A549 (cell line): ENCODE results near the gene KIF5C.

Experiments used
- EHMT2 ChIP-seq: fragments of 200-600 bp; sonication (generic); IDR thresholded peaks from 2 replicates; pipeline ENCODE4 v1.6.1; 2016; ENCODE audit warnings: antibody characterized with exemption, low read depth, mild to moderate bottlenecking, moderate library complexity
- FOSL2 ChIP-seq, 2 experiments: fragments of 450-650 bp in 1 of 2; fragments of >200 bp in 1 of 2; sonication (Bioruptor Twin) in 1 of 2; formaldehyde crosslinking; IDR thresholded peaks; 2 replicates each; pipeline versions ENCODE4 v1.5.0 to v1.6.1; 2016 to 2020; ENCODE audit warnings: mild to moderate bottlenecking in 1 of 2, moderate library complexity in 1 of 2
- MAZ ChIP-seq: fragments of 150-350 bp; IDR thresholded peaks from 2 replicates; pipeline ENCODE4 v1.6.1; 2014; ENCODE audit warnings: antibody characterized with exemption, low read depth, low read length, borderline replicate concordance
- MYC ChIP-seq: IDR thresholded peaks from 2 replicates; pipeline ENCODE4 v1.6.1; 2012; ENCODE audit warnings: mild to moderate bottlenecking, inconsistent platforms, low read length, improper control_type of control experiment, borderline replicate concordance
- NFE2L2 ChIP-seq: fragments of 150-350 bp; conservative IDR thresholded peaks from 2 replicates; pipeline ENCODE4 v1.6.1; 2014; ENCODE audit warnings: low read length
- NR3C1 ChIP-seq: fragments of >200 bp; sonication (Bioruptor Twin); formaldehyde crosslinking; IDR thresholded peaks from 3 replicates; pipeline ENCODE4 v1.6.1; 2017
- POLR2A ChIP-seq: IDR thresholded peaks from 2 replicates; pipeline ENCODE4 v1.6.1; 2012; ENCODE audit warnings: mild to moderate bottlenecking, low read length
- RAD21 ChIP-seq, 2 experiments: fragments of >200 bp in 1 of 2; sonication (Bioruptor Twin) in 1 of 2; formaldehyde crosslinking in 1 of 2; IDR thresholded peaks in 1 of 2; conservative IDR thresholded peaks in 1 of 2; 2 replicates in 1 of 2; 3 replicates in 1 of 2; pipeline ENCODE4 v1.6.1; 2012 to 2018; ENCODE audit warnings: inconsistent platforms in 1 of 2
- RFX5 ChIP-seq: fragments of 450-650 bp; IDR thresholded peaks from 2 replicates; pipeline ENCODE4 v1.7.1; 2014; ENCODE audit warnings: antibody characterized with exemption, mild to moderate bottlenecking, moderate library complexity
- TF ChIP-seq, protein P1 (sequence below): fragments of 250-450 bp; sonication (Bioruptor Pico); IDR thresholded peaks from 2 replicates; pipeline ENCODE4 v1.5.0; 2021; ENCODE audit warnings: mild to moderate bottlenecking, moderate library complexity, borderline replicate concordance
- TF ChIP-seq, protein P2 (sequence below): fragments of 200-600 bp; sonication (generic); IDR thresholded peaks from 2 replicates; pipeline ENCODE4 v1.6.1; 2016; ENCODE audit warnings: antibody characterized with exemption, mild to moderate bottlenecking, moderate library complexity
- TF ChIP-seq, protein P3 (sequence below): fragments of >200 bp; sonication (Bioruptor Twin); formaldehyde crosslinking; IDR thresholded peaks from 3 replicates; pipeline ENCODE4 v1.5.1; 2016

DNA sequence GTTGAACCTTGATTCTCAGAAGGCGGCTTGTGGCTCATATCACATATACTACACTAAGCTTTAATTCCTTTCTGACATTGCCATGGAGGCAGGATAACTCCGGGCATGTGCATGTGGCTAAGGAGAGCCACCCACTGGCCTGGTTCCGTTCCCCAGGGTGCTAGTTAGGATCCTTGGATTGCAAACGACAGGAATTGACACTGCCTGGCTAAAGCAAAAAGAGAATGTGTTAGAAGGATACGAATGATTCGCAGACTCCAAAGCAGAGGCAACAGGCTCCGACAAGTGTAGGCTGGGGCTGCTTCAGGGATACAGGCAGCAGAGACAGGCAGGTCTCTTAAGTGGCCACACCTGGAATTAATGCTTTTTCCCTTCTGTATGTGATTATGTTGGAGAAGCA, 92.0 kb downstream of the KIF5C start:
- TF ChIP-seq, protein P1, sequence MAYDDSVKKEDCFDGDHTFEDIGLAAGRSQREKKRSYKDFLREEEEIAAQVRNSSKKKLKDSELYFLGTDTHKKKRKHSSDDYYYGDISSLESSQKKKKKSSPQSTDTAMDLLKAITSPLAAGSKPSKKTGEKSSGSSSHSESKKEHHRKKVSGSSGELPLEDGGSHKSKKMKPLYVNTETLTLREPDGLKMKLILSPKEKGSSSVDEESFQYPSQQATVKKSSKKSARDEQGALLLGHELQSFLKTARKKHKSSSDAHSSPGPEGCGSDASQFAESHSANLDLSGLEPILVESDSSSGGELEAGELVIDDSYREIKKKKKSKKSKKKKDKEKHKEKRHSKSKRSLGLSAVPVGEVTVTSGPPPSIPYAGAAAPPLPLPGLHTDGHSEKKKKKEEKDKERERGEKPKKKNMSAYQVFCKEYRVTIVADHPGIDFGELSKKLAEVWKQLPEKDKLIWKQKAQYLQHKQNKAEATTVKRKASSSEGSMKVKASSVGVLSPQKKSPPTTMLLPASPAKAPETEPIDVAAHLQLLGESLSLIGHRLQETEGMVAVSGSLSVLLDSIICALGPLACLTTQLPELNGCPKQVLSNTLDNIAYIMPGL (CRISPR knock-in tag): no peak
- TF ChIP-seq FOSL2 (IDR thresholded peaks at IDR 0.05) (no peak), FOSL2 (CRISPR knock-in tag; IDR thresholded peaks at IDR 0.05) (no peak), MYC (no peak), RAD21 (conservative IDR thresholded peaks at IDR 0.05 in 1 of 2, IDR thresholded peaks at IDR 0.05 in 1 of 2) (no peak), POLR2A (no peak), MAZ (no peak), NFE2L2 (no peak), RFX5 (no peak), NR3C1 (no peak), EHMT2 (no peak)
- TF ChIP-seq, protein P2, sequence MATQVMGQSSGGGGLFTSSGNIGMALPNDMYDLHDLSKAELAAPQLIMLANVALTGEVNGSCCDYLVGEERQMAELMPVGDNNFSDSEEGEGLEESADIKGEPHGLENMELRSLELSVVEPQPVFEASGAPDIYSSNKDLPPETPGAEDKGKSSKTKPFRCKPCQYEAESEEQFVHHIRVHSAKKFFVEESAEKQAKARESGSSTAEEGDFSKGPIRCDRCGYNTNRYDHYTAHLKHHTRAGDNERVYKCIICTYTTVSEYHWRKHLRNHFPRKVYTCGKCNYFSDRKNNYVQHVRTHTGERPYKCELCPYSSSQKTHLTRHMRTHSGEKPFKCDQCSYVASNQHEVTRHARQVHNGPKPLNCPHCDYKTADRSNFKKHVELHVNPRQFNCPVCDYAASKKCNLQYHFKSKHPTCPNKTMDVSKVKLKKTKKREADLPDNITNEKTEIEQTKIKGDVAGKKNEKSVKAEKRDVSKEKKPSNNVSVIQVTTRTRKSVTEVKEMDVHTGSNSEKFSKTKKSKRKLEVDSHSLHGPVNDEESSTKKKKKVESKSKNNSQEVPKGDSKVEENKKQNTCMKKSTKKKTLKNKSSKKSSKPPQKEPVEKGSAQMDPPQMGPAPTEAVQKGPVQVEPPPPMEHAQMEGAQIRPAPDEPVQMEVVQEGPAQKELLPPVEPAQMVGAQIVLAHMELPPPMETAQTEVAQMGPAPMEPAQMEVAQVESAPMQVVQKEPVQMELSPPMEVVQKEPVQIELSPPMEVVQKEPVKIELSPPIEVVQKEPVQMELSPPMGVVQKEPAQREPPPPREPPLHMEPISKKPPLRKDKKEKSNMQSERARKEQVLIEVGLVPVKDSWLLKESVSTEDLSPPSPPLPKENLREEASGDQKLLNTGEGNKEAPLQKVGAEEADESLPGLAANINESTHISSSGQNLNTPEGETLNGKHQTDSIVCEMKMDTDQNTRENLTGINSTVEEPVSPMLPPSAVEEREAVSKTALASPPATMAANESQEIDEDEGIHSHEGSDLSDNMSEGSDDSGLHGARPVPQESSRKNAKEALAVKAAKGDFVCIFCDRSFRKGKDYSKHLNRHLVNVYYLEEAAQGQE: no peak
- TF ChIP-seq, protein P3, sequence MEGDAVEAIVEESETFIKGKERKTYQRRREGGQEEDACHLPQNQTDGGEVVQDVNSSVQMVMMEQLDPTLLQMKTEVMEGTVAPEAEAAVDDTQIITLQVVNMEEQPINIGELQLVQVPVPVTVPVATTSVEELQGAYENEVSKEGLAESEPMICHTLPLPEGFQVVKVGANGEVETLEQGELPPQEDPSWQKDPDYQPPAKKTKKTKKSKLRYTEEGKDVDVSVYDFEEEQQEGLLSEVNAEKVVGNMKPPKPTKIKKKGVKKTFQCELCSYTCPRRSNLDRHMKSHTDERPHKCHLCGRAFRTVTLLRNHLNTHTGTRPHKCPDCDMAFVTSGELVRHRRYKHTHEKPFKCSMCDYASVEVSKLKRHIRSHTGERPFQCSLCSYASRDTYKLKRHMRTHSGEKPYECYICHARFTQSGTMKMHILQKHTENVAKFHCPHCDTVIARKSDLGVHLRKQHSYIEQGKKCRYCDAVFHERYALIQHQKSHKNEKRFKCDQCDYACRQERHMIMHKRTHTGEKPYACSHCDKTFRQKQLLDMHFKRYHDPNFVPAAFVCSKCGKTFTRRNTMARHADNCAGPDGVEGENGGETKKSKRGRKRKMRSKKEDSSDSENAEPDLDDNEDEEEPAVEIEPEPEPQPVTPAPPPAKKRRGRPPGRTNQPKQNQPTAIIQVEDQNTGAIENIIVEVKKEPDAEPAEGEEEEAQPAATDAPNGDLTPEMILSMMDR: no peak
